SH-SY5Y (cell line): Measurements from ENCODE around the gene BCL6.

Experiments
- GATA2 ChIP-seq: IDR thresholded peaks from 2 replicates; pipeline ENCODE4 v1.6.1; 2011; ENCODE audit warnings: mild to moderate bottlenecking, low read depth, low read length
- GATA3 ChIP-seq: IDR thresholded peaks from 2 replicates; pipeline ENCODE4 v1.6.1; 2011; ENCODE audit warnings: low read depth, mild to moderate bottlenecking, low read length, moderate library complexity

DNA sequence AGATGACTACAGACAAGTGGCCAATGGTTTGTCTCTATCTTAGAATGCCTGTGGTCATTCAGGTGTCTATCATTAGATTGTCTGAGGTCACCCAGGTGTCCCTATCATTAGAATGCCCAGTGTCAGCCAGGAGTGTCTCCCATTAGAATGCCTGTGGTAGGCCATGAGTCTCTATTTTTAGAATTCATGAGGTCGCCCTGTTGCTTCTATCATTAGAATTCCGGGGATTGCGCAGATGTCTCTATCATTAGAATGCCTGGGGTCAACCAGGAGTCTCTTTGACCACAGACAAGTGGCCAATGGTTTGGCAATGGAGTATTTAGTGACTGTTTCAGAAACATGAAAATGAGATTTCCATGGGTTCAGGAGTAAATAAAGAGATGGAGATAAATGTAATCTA is 50.5 kb downstream of the BCL6 start:
- TF ChIP-seq GATA2 = no peak
- TF ChIP-seq GATA3 = no peak
